Astrocyte of the spinal cord (primary cell): ENCODE data around the gene INTS6.

Experiments
- DNase-seq: peaks from one replicate; pipeline ENCODE4 v3.0.0; 2011; ENCODE audit warnings: low read depth, low spot score
- H3K4me3 ChIP-seq: 2 replicates; pipeline ENCODE4 v1.5.1; 2011; ENCODE audit warnings: low read depth, mild to moderate bottlenecking, low read length, moderate library complexity
- CTCF ChIP-seq: IDR thresholded peaks from 2 replicates; pipeline ENCODE4 v1.5.1; 2012; ENCODE audit warnings: low read depth, mild to moderate bottlenecking, low read length, inconsistent platforms
- in situ Hi-C: cut with HindIII; loops from 2 replicates; pipeline ENCODE4 v1.10.0; 2017; ENCODE audit warnings: low sequenced_read_pairs

Gene INTS6

DNA sequence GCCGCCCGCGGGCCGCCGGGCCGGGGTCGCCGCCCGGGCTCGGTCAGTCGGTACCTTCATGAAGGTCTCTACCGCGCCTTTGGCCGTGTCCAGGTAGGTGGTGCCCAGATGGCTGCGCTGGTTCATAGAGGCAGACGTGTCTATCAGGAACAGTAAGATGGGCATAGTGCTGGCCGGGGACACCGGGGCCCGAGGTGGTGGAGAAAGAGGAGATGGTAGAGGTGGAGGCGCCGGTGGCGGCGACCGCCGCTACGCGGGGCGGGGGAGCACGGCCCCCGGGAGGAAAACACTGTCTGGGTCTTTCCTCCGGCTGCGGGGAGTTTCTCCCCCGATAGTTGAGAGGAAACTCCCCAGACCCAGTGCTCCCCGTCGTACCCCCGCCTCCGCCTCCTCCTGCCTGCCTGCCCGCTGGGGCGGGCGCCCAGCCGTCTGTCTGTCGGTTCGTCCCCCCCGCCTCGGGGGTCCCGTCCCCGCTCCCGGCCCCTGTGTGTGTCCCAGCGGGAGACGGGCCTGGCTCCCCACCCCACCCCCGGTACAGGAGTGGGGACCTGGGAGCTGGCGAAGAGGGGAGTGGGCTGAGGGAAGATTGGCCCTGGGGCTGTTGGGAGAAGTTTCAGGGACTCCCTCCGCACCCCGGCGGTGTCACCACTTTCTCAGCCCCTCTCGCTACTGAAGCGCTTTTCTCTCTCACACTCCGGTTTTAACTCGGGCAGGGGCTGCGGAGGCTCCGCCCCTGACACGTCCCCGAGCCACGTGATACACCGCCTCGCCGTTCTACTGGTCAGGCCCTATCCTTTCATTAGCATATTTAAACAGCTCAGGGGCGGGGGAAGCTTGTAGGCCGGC, at the start of gene INTS6:
Gene INTS6 (minus strand): TSS at position 676 of the 846 bp plus-strand sequence. CDS start 511 bp downstream, at position 165.
- peak; percentile 100 for DNase-seq
- TF ChIP-seq CTCF, result no peak
- in situ Hi-C loops, result no loop called here
- peak within 1 kb of the TSS; percentile 88 for H3K4me3 ChIP-seq

- in situ Hi-C loops, result no loop called here
- H3K4me3 ChIP-seq, result no peak overlapping the region
- no peak for TF ChIP-seq CTCF
- DNase-seq, result no peak
These were observed 49.4 kb upstream of the INTS6 start for GRCh38 chr13:51502153-51502651.

DNA sequence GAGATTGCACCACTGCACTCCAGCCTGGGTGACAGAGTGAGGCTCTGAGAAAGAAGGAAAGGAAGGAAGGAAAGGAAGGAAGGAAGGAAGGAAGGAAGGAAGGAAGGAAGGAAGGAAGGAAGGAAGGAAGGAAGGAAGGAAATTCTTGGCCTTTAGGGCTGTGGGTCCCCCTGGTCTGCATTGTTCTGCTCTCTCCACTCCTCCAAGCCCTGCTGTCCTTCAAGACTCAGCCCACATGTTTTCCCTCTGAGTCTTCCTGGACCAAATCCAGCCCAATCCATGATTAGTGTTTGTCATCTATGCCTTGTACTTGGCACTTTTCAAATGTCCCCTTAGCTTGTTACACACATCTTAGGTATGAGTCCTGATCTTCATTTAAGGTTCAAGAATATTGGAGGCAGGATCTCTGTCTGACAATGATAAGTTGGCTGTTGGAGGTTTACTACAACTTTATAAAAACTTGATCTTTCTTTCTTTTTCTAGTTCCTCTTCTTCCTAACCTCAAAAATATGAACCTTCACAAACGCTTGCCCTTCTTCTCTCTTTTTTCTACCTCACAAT, 48.8 kb upstream of the INTS6 start:
- DNase-seq, result peak; percentile 39

GRCh38 chr13:51501096-51501495, 48.3 kb upstream of the INTS6 start:
- in situ Hi-C loops, result no loop called here
- DNase-seq, result no peak
- TF ChIP-seq CTCF, result no peak
- H3K4me3 ChIP-seq, result no peak overlapping the region

More for the DNA sequence above, 48.8 kb upstream of the INTS6 start:
- H3K4me3 ChIP-seq, result no peak overlapping the region
- in situ Hi-C loops, result no loop called here
- TF ChIP-seq CTCF, result no peak

DNA sequence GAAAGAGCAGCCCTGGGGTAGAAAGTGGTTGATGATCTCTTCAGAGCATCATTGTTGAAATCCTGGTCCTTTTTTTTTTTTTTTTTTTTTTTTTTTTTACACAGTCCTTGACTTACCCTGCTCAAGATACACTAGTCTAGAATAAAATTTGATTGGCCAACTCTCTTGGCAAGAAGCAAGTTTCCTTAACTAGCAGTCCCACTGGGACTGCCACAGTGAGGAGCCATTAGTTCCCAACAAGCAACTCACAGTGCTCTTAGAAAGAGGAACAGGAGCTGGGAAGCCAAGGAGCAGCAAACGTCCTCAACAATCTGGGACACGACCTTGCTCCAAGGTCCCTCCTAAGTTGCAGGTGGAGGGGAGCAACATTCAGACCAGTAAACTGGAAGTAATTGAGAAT, 47.9 kb upstream of the INTS6 start:
- in situ Hi-C loops, result no loop called here
- no peak for DNase-seq
- no peak for TF ChIP-seq CTCF
- H3K4me3 ChIP-seq, result no peak overlapping the region

GRCh38 chr13:51499841-51500240, 47.0 kb upstream of the INTS6 start:
- H3K4me3 ChIP-seq, result no peak overlapping the region
- DNase-seq, result no peak
- in situ Hi-C loops, result no loop called here
- no peak for TF ChIP-seq CTCF
